SKM-1 treated with dmso at 0.1 percent for 144 hours (cell line): ENCODE data around the gene ASS1.
A peak's percentile ranks its signal among the peaks of the same experiment; 100 is the strongest.

ENCODE experiments used
- DNase-seq: peaks from one replicate; lab custom pipeline; 2025; ENCODE audit not compliant: unreplicated experiment; lab: John Stamatoyannopoulos, UW

ASS1 gene

DNA sequence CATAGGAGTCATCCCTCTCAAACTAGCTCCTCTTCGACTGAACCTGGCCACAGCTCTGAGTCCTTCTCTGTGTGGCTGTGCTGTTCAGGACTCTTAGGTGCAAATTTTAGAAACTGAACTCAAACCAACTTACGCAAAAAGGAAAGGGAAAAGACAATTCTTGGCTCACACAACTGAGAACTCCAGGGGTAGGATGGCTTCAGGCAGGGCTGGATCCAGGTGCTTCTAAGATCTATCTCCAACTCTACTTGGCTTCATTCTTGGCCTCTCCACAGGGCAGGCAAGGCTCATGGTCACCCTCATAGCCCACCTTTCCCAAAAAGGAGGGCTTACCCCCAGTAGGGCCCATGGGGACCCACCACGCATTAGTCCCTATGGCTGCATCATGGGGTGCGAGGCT is 8.1 kb downstream of the ASS1 start:
- DNase-seq: no peak

DNA sequence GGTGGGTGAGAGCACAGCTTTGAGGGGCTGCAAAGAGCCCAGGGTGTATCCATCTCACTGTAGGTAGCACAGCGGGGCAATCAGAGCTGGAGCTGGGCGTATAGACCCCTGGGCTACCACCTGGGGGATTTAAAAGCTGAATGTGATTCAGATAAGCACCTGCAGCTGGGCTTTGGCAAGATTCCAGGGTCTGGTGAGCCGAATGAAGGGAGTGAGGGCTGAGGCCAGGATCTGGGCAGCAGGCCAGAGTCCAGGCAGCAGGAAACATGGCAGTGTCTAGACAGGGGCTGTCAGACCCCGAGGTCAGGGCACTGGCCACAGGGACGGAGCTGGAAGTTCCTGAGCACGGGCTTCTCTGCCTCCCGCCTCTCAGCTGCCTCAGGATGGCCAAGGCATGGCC is 8.7 kb downstream of the ASS1 start:
- no peak for DNase-seq

DNA sequence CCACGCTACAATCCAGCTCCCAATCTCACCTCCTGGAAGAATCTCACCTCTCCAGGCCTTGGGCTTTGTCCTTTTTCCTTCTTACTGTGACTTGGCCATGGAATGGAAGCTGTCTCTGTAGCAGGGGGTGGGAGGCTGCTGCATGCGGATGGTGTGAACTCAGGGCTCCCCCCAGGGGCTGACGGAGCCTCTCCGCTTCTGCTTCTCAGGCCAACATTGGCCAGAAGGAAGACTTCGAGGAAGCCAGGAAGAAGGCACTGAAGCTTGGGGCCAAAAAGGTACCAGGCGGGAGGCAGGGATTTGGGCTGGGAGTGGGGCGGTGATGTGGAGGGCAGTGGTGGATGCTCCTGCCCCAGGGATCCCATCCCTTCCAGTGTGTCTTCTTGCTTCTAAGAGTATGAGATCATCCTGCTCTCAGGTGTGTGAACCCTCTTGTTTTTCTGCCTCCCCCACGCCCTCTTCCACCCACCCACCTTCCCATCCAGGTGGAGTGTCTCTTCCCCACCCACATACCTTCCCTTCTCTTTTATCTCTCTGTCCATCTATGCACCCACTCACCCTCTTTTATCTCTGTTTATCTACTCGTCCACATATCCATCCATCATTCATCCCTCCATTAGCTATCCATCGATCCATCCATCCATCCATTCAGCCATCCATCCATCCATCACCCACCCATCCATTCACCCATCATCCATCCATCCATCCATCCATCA is 9.5 kb downstream of the ASS1 start:
- DNase-seq: no peak

DNA sequence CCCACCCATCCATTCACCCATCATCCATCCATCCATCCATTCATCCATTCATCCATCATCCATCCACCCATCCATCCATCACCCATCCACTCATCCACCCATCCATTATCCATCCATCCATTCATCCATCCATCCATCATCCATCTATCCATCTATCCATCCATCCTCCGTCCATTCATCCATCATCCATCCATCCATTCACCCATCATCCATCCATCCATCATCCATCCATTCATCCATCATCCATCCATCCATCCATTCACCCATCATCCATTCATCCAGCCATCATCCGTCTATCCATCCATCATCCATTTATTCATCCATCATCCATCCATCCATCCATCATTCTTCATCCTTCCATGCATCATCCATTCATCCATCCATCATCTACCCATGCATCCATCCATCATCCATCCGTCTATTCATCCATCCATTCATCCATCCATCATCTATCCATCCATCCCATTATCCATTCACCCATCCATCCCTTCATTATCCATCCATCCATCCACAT is 10.1 kb downstream of the ASS1 start:
- no peak for DNase-seq

DNA sequence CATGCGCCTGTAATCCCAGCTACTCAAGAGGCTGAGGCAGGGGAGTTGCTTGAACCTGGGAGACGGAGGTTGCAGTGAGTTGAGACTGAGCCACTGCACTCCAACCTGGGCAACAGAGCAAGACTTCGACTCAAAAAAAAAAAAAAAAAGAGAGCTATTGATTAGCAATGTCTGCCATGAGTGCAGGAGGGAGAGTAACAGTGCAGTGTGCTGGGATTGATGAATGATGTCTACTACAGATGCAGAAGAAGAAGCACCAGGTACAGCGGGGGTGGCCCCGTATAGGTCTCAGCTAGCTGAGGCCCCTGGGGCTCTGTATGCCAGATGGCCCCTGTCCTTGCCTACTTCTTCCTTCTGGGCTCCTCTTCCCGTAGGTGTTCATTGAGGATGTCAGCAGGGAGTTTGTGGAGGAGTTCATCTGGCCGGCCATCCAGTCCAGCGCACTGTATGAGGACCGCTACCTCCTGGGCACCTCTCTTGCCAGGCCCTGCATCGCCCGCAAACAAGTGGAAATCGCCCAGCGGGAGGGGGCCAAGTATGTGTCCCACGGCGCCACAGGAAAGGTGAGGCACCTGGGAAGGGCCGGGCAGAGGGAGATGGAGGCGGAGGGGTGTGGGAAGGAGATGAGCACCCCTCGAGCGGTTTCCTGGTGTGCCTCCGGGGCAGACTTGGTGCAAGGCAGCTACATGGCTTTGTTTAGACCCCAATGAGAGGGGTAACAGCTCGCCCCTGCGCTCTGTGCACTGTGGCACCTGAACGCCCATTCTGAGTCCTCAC is 13.5 kb downstream of the ASS1 start:
- DNase-seq: no peak

DNA sequence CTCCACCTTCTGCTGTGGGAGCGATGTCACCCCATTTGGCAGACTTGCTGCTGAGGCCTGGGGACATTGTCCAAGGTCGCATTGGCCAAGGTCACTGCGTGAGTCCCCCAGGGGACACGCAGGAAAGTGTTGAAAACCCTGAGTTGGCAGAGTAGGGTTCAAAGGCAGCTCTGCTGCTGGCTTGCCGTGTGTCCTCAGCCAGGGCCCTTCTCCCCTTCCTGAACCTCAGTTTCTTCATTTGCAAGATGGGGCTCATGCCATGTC is 14.0 kb downstream of the ASS1 start:
- DNase-seq: no peak

DNA sequence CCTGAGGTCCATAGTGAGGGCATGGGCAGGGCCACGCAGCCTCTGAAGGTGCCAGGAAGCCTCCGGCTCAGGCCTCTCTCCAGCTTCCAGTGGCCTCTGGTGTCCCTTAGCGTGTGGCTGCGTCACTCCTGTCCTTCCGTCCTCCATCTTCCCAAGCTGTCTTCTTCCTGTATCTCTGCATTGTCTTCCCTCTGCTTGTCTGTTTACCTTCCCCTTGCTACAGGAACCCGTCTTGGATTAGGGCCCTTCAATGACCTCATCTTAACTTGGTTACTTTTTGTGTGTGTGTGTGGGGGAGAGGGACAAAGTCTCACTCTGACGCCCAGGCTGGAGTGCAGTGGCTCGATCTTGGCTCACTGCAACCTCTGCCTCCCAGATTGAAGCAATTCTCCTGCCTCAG is 14.4 kb downstream of the ASS1 start:
- DNase-seq: no peak

DNA sequence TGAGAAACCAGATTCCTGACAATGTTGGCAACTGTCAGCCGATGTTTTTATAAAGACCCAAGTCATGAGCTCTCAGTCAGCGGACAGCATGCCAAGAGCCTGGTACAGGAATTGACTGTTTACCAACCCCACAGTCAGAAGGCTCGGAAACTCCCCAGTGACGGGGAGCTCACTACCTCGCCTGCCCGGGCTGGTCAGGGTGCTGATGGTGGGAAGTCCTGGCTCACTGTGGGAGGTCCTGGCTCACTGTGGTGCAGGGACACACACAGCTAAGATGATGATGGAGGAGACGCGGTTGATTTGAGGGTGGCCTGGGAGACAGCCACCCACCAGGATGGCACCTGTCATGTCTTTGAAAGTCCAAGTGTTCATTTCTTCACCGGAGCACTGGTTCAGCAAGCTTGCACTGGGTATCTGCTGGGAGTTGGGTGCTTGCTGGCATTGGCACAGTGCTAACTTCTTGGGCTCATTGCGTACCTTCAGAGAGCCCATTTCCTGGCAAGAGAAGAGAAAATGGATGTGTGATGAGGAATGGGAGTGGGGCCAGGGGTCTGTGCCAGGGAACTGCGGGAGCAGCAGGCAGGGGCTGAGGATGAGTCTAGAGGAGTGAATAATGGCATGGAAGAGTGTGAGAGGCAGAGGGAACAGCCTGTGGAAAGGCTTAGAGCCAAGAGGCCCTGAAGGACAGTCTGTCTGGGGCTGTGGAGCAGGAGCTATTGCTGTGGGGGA is 15.3 kb downstream of the ASS1 start:
- no peak for DNase-seq

DNA sequence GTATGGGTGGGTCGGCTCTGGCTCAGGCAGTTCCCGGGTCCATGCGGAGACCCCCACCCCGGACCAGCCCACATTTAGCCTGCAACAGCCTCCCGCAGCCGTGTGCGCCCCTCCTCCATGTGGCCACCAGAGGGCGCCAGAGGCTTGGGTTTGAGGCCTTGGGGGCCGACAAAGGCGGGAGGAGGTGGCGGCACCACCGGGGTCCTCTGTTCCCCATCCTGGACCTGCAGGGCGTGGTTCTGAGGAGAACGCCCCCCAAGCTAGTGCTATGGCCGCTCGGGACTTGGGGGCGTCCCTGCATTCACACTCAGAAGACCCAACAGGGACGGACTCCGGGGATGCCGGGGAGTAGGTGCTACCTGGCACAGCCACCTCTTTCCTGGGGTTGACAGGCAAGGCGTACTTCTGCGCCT is 16.5 kb downstream of the ASS1 start:
- DNase-seq: peak; percentile 17

DNA sequence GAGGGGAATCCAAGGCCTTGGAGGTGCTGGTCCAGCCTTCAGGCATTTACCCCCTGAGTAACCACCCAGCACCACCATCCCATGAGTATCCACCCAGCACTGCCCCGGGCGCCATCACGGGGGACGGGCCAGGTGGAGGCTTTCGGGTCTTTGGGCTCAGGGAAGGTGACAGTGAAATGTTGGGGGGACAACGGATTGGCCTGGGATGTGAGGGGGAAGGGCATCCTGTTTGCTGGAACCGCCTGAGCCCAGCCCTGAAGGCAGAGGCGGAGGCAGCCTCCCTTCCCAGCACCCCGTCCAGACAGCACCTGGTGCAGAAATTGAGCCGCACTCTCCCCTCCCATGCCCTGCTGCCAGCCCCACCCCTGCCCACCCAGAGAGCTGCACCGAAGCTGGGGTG is 17.0 kb downstream of the ASS1 start:
- no peak for DNase-seq

DNA sequence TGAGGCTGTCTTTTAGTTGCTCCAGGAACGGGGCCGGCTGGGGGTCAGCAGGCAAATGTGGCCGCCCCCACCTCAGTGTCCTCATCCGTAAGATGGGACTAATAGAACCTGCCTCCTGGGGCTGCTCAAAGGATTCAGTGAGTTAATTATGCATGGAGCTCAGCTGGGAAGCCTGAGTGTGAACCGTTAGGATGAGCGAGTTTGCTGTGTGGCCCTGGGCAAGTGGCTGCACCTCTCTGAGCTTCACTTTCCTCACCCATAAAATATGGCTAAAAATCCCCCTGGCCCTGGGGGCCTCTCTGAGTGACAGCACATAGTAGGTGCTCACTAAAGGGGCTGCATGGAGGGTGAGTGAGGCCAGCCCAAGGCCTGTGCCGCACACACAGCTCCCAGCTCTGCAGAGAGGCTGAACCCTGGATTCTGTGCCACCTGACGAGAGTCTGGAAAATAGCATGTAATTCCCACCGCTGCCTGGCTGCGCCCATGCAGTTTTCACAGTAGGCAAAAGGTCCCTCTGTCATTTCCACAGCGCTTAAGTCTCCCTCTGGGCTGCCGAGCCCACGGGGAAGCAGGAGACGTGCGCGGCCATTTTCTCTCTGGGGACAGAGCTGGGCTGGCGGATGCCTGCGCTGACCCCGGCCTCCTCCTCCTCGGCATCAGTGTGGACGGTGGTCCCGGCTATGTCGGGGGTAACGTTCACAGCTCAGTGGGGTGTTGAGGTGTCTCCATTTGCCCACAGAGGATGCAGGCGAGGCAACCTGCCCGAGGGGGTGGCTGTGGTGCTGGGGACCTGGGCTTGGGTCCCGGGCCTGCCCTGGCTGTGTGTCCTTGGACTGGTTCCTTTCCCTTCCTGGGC is 18.2 kb downstream of the ASS1 start:
- DNase-seq: no peak

DNA sequence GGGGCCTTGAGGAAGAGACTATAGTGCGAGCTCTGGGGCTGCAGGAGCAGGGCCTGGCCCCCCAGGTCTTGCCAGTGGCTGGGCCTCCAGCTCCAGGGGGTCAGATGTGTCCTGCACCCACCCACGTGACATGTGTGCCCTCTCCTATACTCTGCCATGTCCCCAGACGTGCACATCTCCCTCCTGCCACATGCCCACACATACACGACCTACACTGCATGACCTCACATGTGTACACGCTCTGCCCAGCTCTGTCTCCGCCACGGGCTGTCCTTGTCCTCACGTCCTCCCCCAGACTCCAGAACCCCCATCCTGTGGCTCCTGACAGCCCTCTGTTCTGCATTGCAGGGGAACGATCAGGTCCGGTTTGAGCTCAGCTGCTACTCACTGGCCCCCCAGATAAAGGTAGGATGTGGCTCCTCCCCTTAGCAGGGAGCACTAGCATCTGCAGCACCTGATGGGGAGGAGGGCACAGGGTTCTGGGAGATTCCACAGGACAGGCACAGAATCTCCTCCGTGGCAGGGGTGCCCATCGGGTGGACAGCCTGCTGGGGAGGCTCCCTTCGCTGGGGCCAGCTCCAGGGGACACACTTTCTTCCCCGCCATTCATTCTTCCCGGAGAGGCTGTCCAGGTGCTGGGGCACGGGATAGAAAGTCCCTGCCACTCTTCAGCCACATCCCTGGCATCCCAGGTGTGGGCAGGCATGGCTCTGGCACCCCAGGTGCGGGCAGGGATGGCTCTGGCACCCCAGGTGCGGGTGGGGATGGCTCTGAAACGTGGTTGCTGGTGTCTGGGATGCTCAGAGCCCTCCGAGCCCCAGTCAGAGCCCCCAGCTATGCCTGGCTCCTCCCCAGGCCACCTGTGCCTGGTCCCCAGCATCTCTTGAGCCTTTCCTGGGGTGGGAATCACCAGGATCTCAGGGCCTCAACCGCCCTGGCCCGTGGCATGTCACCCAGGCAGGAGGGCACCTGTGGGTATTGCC is 19.3 kb downstream of the ASS1 start:
- no peak for DNase-seq

DNA sequence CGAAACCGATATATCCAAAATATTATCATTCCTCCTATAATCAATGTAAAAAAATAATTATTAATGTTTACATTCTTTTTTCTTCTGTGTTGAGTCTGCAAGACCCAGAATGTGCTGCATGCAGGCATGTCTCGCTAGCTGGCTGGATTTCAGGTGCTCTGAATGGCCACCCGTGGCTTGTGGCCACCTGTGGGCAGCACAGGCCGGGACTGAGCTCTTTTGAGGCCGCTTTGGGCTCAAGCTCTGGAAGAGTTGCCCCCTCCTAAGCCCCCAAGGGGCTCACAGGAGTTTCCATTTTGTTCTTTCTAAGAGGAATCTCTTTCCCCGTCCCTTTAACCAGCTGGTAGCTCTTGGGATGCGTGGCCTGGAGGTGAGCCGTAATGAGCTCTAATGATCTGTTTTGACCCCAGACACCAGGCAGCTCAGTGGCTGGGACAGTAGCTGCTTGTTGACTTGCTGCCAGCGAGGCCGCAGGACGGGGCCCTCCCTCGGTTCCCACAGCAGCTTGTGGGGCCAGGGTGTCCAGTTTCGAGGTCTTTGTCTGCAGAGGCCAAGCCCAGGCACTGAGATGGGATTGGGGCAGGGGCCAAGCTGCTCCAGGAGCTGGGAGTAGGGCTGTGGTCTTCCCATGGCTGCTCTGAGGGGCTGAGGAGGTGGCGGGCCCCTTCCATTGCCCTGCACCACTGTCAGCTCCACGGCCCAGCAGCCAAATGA is 20.8 kb downstream of the ASS1 start:
- DNase-seq: no peak

DNA sequence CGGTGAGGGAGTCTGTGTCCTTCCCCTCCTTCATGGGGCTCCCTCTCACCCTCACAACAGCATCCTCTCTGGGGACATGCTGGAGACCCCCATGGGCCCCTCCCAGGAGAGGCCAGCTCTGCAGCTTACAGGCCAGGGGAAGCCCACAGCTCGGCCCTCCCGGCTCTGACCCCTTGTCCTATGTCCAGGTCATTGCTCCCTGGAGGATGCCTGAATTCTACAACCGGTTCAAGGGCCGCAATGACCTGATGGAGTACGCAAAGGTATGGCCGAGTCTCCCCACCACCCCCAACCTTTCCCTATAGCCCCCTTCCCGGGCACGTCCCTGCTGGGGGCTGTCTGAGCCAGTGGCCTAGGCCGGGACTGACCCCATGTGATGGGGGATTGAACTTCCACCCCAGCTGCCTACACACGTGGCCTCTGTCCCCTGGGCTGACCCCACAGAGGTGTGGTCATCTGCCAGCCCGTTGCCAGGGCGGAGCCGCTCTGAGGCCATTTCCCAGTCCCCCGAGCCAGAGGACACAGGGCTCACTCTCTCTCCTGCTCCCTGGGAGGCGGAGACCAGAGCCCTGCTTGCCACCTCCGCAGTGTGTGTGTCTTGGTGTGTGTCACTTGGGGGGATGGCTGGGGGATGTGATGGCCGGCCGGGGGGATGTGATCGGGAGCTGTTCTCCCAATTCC is 21.9 kb downstream of the ASS1 start:
- DNase-seq: no peak

DNA sequence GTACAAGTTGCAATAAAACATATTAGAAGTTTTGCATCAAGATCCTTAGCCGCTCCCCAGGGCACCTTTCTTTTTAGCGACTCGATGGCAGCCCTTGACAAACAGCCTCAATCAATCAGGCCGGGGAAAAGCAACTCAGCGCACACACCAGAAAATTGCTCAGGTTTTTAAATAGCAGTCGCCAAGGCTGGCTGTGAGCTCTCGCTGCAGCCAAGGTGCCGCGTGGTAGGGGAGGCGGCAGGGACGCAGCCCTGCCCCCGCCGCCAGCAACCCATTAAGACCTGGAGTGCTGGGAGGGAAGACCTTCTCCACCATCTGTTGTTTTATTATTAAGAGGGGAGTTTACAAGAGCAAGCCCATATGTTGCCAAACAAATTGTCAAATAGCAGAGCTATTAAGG is 22.6 kb downstream of the ASS1 start:
- no peak for DNase-seq

DNA sequence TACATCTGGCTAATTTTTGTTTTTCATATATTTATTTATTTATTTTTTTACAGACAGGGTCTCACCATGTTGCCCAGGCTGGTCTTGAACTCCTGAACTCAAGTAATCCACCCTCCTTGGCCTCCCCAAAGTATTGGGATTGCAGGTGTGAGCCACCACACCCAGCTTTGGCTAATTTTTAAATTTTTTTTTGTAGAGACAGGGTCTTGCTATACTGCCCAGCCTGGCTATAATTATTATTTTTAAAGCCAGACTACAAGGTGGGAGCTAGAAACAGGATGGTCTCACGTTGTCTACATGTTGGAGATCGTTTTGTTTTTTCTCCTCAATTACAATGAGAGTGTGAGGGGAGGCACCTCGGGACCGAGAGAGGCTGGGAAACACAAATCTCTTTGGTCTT is 23.8 kb downstream of the ASS1 start:
- DNase-seq: no peak

DNA sequence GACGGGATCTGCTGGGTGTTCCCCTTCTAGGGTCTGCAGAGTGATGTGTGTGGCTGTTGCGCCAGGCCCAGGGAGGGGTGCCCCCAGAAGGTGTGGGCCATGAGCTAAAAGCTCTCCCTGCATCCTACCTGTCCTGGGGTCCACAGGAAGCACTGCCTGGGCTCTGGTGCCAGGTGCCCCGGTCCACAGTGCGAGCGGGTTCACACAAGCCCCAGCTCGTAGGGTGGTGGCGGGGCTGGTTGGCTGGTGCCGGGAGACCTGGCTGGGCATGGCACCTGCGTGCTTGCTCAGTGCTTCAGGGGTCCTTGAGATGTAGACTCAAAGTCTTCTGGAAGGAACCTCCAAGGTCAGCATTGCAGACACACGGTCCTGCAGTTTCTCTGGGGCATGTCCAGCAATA is 25.5 kb downstream of the ASS1 start:
- DNase-seq: no peak

DNA sequence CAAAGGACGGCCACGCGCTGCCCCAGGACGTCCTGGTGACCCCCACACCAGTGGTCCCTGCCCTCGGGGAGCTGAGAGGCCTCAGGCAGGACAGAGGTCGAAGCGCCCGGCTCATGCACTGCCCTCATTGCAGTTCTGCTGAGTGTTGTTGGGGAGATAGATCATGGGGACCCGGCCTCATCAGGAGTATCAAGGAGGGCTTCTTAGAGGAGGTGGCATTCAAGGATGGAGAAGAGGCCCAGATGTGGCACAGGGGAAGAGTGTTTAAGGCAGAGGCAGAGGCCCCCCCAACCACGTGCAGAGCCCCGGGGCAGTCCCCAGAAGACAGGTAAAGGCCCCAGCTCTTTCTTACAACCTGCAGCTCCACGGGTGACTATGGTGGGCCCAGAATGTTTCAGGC is 26.2 kb downstream of the ASS1 start:
- DNase-seq: no peak
